Lower leg skin (tissue), 4 donors: ENCODE data around the gene FHOD3. TPM values are rescaled to one million over a fixed set of nuclear protein-coding genes. Genes with fewer than 3 reads are reported as not detected.
A peak's percentile ranks its signal among the peaks of the same experiment; 100 is the strongest.

Experiments used
- DNase-seq, 2 donors: peaks; one replicate each; pipeline ENCODE4 v3.0.0-alpha.2; 2019; ENCODE audit warnings: low spot score in 2 of 2
- H3K4me3 ChIP-seq: fragments of 200-600 bp; sonication (generic); 2 replicates; pipeline ENCODE4 v1.5.1; 2017; ENCODE audit warnings: mild to moderate bottlenecking, low read depth; ENCODE audit not compliant: poor library complexity, severe bottlenecking
- POLR2A ChIP-seq, 2 donors: fragments of 450-650 bp; IDR thresholded peaks; one replicate each; pipeline ENCODE4 v1.6.1; 2016 to 2017; ENCODE audit warnings: antibody characterized with exemption in 2 of 2, mild to moderate bottlenecking in 1 of 2, moderate library complexity in 1 of 2
- WGBS, 2 donors: methylation state at CpG; one replicate each; pipeline ENCODE4 v1.1.5; 2018; 5-methylcytosine and 5-hydroxymethylcytosine counted together
- intact Hi-C: fragments of 100-400 bp; cut with DNase I; formaldehyde crosslinking; loops from one replicate; pipeline ENCODE4 v1.15.0; 2023; ENCODE audit warnings: low total_unique reads
- total RNA-seq, 4 donors: library from RNA; depleted of rRNA; stranded (reverse); fragments of >200 nt; gene quantifications; one replicate each; pipeline ENCODE4 v1.1.0, GENCODE V29; 2016
- TF ChIP-seq, protein P1 (sequence below), 3 donors: fragments of 450-650 bp; IDR thresholded peaks; one replicate each; pipeline ENCODE4 v1.5.1; 2016; ENCODE audit warnings: antibody characterized with exemption in 3 of 3, mild to moderate bottlenecking in 3 of 3, moderate library complexity in 2 of 3

The FHOD3 gene
- total RNA-seq, 4 donors from 2014 or later: 5.3 to 15.1 (median 7.8) TPM

GRCh38 chr18:36386150-36386920 lies 88.8 kb downstream of the FHOD3 start:
- WGBS, 2 donors: 59 to 62% methylated on average over 10 of the region's 10 CpGs
- TF ChIP-seq, protein P1, sequence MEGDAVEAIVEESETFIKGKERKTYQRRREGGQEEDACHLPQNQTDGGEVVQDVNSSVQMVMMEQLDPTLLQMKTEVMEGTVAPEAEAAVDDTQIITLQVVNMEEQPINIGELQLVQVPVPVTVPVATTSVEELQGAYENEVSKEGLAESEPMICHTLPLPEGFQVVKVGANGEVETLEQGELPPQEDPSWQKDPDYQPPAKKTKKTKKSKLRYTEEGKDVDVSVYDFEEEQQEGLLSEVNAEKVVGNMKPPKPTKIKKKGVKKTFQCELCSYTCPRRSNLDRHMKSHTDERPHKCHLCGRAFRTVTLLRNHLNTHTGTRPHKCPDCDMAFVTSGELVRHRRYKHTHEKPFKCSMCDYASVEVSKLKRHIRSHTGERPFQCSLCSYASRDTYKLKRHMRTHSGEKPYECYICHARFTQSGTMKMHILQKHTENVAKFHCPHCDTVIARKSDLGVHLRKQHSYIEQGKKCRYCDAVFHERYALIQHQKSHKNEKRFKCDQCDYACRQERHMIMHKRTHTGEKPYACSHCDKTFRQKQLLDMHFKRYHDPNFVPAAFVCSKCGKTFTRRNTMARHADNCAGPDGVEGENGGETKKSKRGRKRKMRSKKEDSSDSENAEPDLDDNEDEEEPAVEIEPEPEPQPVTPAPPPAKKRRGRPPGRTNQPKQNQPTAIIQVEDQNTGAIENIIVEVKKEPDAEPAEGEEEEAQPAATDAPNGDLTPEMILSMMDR (IDR thresholded peaks at IDR 0.05): no peak
- TF ChIP-seq POLR2A (IDR thresholded peaks at IDR 0.05): no peak
- DNase-seq: peak in 1 of 2 donors; percentile 68

DNA sequence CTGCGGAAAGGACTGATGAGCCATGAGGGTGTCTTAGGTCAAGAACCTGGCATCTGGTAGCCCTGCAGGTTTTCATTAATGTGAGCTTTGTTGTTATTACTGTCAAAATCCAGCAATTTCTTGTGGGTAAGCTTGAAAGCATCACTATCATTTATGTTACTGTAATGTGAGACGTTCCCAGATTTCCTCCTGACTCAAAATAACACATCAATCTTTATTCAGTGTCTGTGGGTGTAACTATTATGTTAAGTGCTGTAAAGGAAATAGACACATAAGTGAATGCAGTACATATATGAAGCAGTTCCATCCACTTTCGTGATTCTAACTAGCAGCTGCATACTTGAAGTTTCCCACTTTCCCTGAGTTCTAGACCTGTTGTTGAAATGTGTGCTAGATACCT lies 89.8 kb downstream of the FHOD3 start:
- no peak for DNase-seq
- 56 to 65% methylated on average over 3 of the region's 3 CpGs for WGBS, 2 donors
- no peak overlapping the region for H3K4me3 ChIP-seq
- TF ChIP-seq POLR2A (IDR thresholded peaks at IDR 0.05): no peak
- TF ChIP-seq, protein P1 (IDR thresholded peaks at IDR 0.05): no peak
- intact Hi-C loops: no loop called here

More at GRCh38 chr18:36386150-36386920, 88.8 kb downstream of the FHOD3 start:
- intact Hi-C loops: no loop called here
- no peak overlapping the region for H3K4me3 ChIP-seq

DNA sequence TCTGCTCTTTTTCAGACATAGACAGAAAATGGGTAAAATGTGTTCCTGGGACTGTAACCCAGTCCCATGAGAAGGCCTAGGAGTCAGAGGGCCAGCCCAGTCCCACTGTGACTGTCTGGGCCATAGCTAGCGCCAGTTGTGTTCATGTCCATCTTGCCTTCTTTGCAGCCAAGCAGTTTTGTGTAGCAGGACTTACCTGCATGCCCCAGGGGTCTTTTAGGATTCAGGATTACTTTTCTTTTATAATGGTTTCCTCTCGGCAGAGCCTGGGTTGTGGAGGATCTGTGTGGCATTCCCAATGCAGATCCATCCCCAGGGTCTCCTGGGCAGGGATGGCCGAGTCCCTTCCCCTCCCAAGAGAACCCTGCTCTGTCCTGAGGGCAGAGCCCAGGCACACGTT lies 90.8 kb downstream of the FHOD3 start:
- 84 to 89% methylated on average over 4 of the region's 4 CpGs for WGBS, 2 donors
- DNase-seq: peak in 1 of 2 donors; percentile 39
- TF ChIP-seq POLR2A (IDR thresholded peaks at IDR 0.05): no peak
- TF ChIP-seq, protein P1 (IDR thresholded peaks at IDR 0.05): no peak
- H3K4me3 ChIP-seq: no peak overlapping the region
- intact Hi-C loops: no loop called here

DNA sequence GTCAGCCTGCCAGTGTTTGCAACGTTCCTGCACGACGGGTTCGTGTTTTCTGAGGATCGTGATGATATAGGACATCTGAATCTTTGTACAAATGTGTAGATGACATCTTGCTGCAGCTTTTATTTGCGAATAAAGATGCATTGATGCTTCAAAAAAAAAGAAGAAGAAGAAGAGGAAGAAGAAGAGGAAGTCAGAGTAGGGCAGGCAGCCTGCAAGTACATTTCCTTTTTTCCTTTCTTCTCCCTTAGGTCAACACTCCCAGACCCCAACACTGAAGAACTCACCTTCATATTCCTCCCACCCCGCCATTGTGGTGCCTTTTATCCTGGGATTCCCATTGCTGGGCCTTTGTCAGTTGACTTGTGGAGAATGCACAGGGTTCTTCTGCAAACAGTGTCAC lies 91.5 kb downstream of the FHOD3 start:
- intact Hi-C loops: no loop called here
- no peak for TF ChIP-seq POLR2A (IDR thresholded peaks at IDR 0.05)
- TF ChIP-seq, protein P1 (IDR thresholded peaks at IDR 0.05): no peak
- 88 to 90% methylated on average over 7 of the region's 7 CpGs for WGBS, 2 donors

DNA sequence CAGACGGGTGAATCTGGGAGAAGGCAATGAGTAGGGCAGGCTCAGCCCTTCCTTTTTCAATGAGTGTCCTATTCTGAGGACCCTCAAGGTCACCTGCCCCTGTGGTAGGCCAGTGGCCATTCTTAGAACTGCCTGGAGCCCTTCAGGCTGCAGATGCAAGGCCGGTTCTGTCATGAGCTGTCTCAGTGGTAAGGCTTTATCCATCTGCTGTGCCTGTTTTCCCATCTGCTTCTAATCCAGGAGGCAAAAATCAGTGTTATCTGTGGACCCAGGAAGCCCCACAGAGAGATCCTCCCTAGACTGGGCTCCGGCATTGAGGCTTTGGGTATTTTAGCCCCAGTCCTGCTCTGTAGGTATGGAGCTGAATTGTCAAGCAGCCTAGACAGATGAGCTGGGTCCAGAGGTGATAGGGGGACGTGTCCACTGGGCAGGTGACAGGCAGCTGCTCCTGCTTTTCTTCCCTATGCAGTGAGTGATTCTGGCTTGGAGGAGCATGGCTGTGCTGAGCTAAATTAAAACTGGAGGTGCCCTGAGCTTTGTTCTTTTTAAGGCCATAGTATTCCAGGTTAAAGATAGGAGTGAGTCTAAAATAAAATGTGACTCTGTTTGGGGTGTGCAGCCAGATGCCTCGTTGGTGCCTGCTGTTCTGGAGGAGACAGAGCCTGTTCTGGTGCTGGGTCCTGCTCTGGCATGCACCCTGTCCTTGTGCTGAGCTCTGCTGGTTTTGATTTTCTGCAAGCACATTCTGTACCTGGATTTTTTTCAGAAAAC lies 92.5 kb downstream of the FHOD3 start:
- peak in 1 of 2 donors; percentile 54 for DNase-seq
- TF ChIP-seq, protein P1 (IDR thresholded peaks at IDR 0.05): no peak
- no peak overlapping the region for H3K4me3 ChIP-seq
- 56 to 76% methylated on average over 5 of the region's 5 CpGs for WGBS, 2 donors
- intact Hi-C loops: no loop called here

More for the DNA sequence above, 91.5 kb downstream of the FHOD3 start:
- DNase-seq: no peak
- no peak overlapping the region for H3K4me3 ChIP-seq
